HepG2 (cell line): ENCODE data around the gene VWA7. TPM values are rescaled to one million over a fixed set of nuclear protein-coding genes. Genes with fewer than 3 reads are reported as not detected.

Experiments used
- BHLHE40 ChIP-seq: IDR thresholded peaks from 2 replicates; pipeline ENCODE4 v1.6.1; 2011; ENCODE audit warnings: low read length, improper control_type of control experiment
- ERF ChIP-seq: IDR thresholded peaks from 2 replicates; pipeline ENCODE4 v1.6.1; 2018; ENCODE audit warnings: missing biosample characterization, missing genetic modification reagents
- GATAD2A ChIP-seq: IDR thresholded peaks from 2 replicates; pipeline ENCODE4 v1.6.1; 2016
- PHF5A ChIP-seq: IDR thresholded peaks from one replicate; pipeline ENCODE4 v1.6.1; 2018; ENCODE audit warnings: low read depth, missing genetic modification reagents; ENCODE audit not compliant: unreplicated experiment
- POLR2G ChIP-seq: fragments of 200-400 bp; formaldehyde crosslinking; IDR thresholded peaks from 2 replicates; pipeline ENCODE4 v1.6.1; 2018; ENCODE audit warnings: mild to moderate bottlenecking, low read depth, low read length, moderate library complexity
- SATB2 ChIP-seq: sonication (generic); formaldehyde crosslinking; IDR thresholded peaks from 2 replicates; pipeline ENCODE4 v1.5.0; 2020; ENCODE audit warnings: missing genetic modification reagents
- STAG1 ChIP-seq: sonication (generic); formaldehyde crosslinking; IDR thresholded peaks from 2 replicates; pipeline ENCODE4 v1.4.0; 2020; ENCODE audit warnings: missing genetic modification reagents
- TEAD3 ChIP-seq: optimal IDR thresholded peaks from 2 replicates; pipeline ENCODE3; 2016; ENCODE audit warnings: borderline replicate concordance
- ZEB1 ChIP-seq: IDR thresholded peaks from 2 replicates; pipeline ENCODE4 v1.6.1; 2012; ENCODE audit warnings: mild to moderate bottlenecking, low read depth, inconsistent platforms; ENCODE audit not compliant: insufficient replicate concordance
- ZFP62 ChIP-seq: sonication (generic); formaldehyde crosslinking; IDR thresholded peaks from 2 replicates; pipeline ENCODE4 v1.4.0; 2020; ENCODE audit warnings: missing genetic modification reagents
- ZNF350 ChIP-seq: sonication (generic); formaldehyde crosslinking; IDR thresholded peaks from 2 replicates; pipeline ENCODE4 v1.4.0; 2020; ENCODE audit warnings: mild to moderate bottlenecking, low read depth, missing genetic modification reagents, borderline replicate concordance
- ZNF720 ChIP-seq: sonication (generic); formaldehyde crosslinking; IDR thresholded peaks from 2 replicates; pipeline ENCODE4 v1.4.0; 2020; ENCODE audit warnings: missing genetic modification reagents
- polyA plus RNA-seq, 8 experiments: library from polyadenylated mRNA; depleted of rRNA in 3 of 8; stranded (reverse) in 7 of 8; unstranded in 1 of 8; fragments of >200 nt; fragmentation: Illumina TruSeq in 4 of 8; extraction: Trizol in 4 of 8; gene quantifications; 2 replicates each; pipeline versions ENCODE4 v1.2.1 to v1.2.3, GENCODE V29; 2011 to 2016; ENCODE audit warnings: low read depth in 4 of 8, missing spikeins in 1 of 8, mixed read lengths in 1 of 8; ENCODE audit not compliant: insufficient read depth in 1 of 8
- total RNA-seq, 5 experiments: library from RNA; depleted of rRNA; stranded (reverse); fragments of >200 nt; fragmentation: Illumina TruSeq; extraction: Trizol; gene quantifications; 2 replicates each; pipeline ENCODE4 v1.2.3, GENCODE V29; 2016; ENCODE audit warnings: low read depth in 1 of 5
- TF ChIP-seq, protein P1 (sequence below), 2 experiments: sonication (generic) in 1 of 2; formaldehyde crosslinking in 1 of 2; IDR thresholded peaks; 2 replicates each; pipeline versions ENCODE4 v1.4.0 to v1.6.1; 2016 to 2020; ENCODE audit warnings: borderline replicate concordance in 1 of 2, low read depth in 1 of 2, mild to moderate bottlenecking in 1 of 2, missing genetic modification reagents in 1 of 2
- TF ChIP-seq, protein P2 (sequence below): sonication (generic); formaldehyde crosslinking; IDR thresholded peaks from 2 replicates; pipeline ENCODE4 v1.4.0; 2020; ENCODE audit warnings: missing genetic modification reagents, borderline replicate concordance
- TF ChIP-seq, protein P3 (sequence below), 2 experiments: sonication (generic) in 1 of 2; formaldehyde crosslinking in 1 of 2; IDR thresholded peaks; 2 replicates each; pipeline versions ENCODE4 v1.4.0 to v1.6.1; 2018 to 2020; ENCODE audit warnings: missing genetic modification reagents in 2 of 2, borderline replicate concordance in 1 of 2, low read depth in 1 of 2, mild to moderate bottlenecking in 1 of 2, missing biosample characterization in 1 of 2
- TF ChIP-seq, protein P4 (sequence below): sonication (generic); formaldehyde crosslinking; IDR thresholded peaks from 2 replicates; pipeline ENCODE4 v1.8.0; 2022; ENCODE audit warnings: missing genetic modification reagents, mild to moderate bottlenecking, borderline replicate concordance
- TF ChIP-seq, protein P5 (sequence below): sonication (generic); formaldehyde crosslinking; IDR thresholded peaks from 2 replicates; pipeline ENCODE4 v1.4.0; 2020; ENCODE audit warnings: mild to moderate bottlenecking, missing genetic modification reagents, borderline replicate concordance

VWA7 gene
- total and polyA plus RNA-seq, 2 of the 13 experiments (the other 11 are each of a cell fraction or from before 2014, with no cell fraction given): 0.86 to 3.3 TPM

DNA sequence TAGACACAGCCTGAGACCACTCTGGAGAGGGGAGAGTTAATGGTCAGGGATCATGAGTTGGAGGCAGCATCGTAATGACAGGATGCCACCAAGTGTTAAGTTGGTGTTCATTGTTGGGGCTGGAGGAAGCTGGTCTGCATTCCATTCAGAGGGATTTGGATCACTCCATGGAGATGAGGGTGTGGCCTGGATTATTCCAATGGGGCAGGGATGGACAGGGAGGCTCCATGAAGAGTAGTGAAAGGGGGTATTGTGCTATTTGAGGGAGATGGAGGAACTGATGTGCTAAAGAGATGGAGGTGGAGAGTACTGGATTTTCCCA lies 13.5 kb downstream of the VWA7 start (continued):
- TF ChIP-seq, protein P1, sequence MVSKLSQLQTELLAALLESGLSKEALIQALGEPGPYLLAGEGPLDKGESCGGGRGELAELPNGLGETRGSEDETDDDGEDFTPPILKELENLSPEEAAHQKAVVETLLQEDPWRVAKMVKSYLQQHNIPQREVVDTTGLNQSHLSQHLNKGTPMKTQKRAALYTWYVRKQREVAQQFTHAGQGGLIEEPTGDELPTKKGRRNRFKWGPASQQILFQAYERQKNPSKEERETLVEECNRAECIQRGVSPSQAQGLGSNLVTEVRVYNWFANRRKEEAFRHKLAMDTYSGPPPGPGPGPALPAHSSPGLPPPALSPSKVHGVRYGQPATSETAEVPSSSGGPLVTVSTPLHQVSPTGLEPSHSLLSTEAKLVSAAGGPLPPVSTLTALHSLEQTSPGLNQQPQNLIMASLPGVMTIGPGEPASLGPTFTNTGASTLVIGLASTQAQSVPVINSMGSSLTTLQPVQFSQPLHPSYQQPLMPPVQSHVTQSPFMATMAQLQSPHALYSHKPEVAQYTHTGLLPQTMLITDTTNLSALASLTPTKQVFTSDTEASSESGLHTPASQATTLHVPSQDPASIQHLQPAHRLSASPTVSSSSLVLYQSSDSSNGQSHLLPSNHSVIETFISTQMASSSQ (IDR thresholded peaks at IDR 0.05; ENCODE audit: low read depth): no peak
- TF ChIP-seq, protein P1 (CRISPR knock-in tag; IDR thresholded peaks at IDR 0.05; ENCODE audit: borderline replicate concordance): 0 out of 2 replicates have a peak, but pooled peaks have one; percentile 18
- TF ChIP-seq, protein P2, sequence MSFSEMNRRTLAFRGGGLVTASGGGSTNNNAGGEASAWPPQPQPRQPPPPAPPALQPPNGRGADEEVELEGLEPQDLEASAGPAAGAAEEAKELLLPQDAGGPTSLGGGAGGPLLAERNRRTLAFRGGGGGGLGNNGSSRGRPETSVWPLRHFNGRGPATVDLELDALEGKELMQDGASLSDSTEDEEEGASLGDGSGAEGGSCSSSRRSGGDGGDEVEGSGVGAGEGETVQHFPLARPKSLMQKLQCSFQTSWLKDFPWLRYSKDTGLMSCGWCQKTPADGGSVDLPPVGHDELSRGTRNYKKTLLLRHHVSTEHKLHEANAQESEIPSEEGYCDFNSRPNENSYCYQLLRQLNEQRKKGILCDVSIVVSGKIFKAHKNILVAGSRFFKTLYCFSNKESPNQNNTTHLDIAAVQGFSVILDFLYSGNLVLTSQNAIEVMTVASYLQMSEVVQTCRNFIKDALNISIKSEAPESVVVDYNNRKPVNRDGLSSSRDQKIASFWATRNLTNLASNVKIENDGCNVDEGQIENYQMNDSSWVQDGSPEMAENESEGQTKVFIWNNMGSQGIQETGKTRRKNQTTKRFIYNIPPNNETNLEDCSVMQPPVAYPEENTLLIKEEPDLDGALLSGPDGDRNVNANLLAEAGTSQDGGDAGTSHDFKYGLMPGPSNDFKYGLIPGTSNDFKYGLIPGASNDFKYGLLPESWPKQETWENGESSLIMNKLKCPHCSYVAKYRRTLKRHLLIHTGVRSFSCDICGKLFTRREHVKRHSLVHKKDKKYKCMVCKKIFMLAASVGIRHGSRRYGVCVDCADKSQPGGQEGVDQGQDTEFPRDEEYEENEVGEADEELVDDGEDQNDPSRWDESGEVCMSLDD (CRISPR knock-in tag): no peak
- TF ChIP-seq ZFP62 (CRISPR knock-in tag): no peak
- TF ChIP-seq, protein P3, sequence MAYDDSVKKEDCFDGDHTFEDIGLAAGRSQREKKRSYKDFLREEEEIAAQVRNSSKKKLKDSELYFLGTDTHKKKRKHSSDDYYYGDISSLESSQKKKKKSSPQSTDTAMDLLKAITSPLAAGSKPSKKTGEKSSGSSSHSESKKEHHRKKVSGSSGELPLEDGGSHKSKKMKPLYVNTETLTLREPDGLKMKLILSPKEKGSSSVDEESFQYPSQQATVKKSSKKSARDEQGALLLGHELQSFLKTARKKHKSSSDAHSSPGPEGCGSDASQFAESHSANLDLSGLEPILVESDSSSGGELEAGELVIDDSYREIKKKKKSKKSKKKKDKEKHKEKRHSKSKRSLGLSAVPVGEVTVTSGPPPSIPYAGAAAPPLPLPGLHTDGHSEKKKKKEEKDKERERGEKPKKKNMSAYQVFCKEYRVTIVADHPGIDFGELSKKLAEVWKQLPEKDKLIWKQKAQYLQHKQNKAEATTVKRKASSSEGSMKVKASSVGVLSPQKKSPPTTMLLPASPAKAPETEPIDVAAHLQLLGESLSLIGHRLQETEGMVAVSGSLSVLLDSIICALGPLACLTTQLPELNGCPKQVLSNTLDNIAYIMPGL (CRISPR knock-in tag; IDR thresholded peaks at IDR 0.05; ENCODE audit: borderline replicate concordance in 1 of 2, low read depth in 1 of 2): 0 out of 4 replicates have a peak, but pooled peaks of 1 of the 2 experiments have one; percentile 39
- no peak for TF ChIP-seq ERF (CRISPR knock-in tag)
- no peak for TF ChIP-seq GATAD2A
- no peak for TF ChIP-seq ZNF720
- no peak for TF ChIP-seq ZEB1
- TF ChIP-seq ZNF350 (CRISPR knock-in tag): no peak
- TF ChIP-seq TEAD3 (CRISPR knock-in tag): peak; percentile 66
- TF ChIP-seq, protein P4, sequence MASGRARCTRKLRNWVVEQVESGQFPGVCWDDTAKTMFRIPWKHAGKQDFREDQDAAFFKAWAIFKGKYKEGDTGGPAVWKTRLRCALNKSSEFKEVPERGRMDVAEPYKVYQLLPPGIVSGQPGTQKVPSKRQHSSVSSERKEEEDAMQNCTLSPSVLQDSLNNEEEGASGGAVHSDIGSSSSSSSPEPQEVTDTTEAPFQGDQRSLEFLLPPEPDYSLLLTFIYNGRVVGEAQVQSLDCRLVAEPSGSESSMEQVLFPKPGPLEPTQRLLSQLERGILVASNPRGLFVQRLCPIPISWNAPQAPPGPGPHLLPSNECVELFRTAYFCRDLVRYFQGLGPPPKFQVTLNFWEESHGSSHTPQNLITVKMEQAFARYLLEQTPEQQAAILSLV (CRISPR knock-in tag): peak; percentile 27; the same call in 1 of the 2 replicates
- TF ChIP-seq BHLHE40: 0 out of 2 replicates have a peak, but pooled peaks have one; percentile 27
- TF ChIP-seq, protein P5, sequence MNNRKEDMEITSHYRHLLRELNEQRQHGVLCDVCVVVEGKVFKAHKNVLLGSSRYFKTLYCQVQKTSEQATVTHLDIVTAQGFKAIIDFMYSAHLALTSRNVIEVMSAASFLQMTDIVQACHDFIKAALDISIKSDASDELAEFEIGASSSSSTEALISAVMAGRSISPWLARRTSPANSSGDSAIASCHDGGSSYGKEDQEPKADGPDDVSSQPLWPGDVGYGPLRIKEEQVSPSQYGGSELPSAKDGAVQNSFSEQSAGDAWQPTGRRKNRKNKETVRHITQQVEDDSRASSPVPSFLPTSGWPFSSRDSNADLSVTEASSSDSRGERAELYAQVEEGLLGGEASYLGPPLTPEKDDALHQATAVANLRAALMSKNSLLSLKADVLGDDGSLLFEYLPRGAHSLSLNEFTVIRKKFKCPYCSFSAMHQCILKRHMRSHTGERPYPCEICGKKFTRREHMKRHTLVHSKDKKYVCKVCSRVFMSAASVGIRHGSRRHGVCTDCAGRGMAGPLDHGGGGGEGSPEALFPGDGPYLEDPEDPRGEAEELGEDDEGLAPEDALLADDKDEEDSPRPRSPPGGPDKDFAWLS (CRISPR knock-in tag): no peak
- peak; percentile 69 for TF ChIP-seq STAG1
- TF ChIP-seq PHF5A (CRISPR knock-in tag): no peak
- no peak for TF ChIP-seq SATB2 (CRISPR knock-in tag)
- 0 out of 2 replicates have a peak, but pooled peaks have one; percentile 34 for TF ChIP-seq POLR2G
